NCI-H526 (cell line): ENCODE data around the gene TSKU.
A peak's percentile ranks its signal among the peaks of the same experiment; 100 is the strongest.
"Not testable (repeated sequence)": the region's sequence is repeated elsewhere in the genome, so short reads cannot be mapped to it uniquely, and the experiment has no call there.

ENCODE experiments used
- DNase-seq, 2 experiments: peaks; one replicate each; lab custom pipeline; 2025; lab: John Stamatoyannopoulos, UW

The TSKU gene

GRCh38 chr11:76801736-76802135 is 18.6 kb downstream of the TSKU start:
- peak; percentile 61 to 75 for DNase-seq

DNA sequence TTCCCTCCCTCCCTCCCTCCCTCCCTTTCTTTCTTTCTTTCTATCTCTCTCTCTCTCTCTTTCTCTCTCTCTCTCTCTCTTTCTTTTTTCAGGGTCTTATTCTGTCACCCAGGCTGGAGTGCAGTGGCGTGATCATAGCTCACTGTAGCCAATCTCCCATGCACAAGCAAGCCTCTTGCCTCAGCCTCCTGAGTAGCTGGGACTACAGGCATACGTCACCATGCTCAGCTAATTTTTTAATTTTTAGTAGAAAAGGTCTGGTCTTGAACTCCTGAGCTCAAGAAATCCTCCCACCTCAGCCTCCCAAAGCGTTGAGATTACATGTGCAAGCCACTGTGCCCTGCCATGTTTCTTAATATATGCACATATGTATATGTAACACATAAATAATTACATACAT is 19.0 kb downstream of the TSKU start:
- DNase-seq = no peak

GRCh38 chr11:76802621-76803020 is 19.5 kb downstream of the TSKU start:
- no peak for DNase-seq

DNA sequence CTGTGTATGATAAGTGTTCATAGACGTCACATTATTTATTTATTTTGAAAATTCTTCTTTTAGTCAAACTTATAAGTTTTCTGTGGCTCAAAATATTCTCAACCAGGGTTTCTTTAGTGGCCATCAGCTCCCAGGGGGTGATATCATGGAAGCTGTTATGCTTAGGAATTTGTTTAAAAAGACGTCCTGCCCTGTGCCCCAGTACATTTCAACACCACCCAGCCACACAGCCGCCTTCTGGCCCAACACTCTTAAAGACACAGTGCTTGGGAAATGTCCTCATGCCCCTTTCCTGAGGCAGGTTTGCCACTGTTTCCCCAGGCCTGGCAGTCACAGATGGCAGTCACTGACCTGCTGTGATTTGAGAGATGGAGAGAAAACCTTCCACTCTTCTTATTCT is 19.9 kb downstream of the TSKU start:
- no peak for DNase-seq

DNA sequence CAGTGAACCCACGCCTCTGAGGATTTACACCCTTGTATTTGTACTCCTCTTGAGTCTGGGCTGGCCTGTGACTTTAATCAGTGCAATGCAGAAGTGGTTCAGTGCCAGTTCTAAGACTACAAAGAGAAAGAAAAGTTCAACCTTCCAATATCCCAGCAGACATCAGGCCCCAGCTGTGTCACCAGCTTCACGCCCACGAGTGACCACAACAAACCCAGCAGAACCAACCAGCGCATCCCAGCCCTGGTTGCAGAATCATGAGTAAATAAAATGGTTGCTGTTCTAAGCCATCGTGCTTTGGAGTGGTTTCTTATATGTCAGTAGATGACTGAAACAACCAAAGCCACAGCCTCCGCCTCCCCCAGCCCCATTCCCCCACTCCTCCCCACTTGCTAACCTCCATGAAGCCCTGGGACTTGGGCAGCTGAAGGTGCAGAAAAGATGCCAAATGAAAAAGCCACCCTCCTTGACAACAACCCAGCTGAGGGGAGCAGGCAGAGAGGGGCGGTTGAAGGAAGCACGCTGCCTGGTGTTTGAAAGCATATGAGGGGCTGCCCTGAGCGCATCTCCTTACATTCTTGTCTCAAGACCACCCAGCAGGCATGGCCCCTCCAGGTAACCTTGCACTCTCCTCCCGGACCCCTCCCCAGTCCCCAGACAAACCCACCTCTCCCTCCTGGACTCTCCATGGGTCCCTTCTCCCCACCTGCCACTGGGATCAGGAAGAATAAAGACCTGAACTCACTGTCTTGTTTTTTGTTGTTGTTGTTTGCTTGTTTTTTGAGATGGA is 20.9 kb downstream of the TSKU start:
- no peak for DNase-seq

DNA sequence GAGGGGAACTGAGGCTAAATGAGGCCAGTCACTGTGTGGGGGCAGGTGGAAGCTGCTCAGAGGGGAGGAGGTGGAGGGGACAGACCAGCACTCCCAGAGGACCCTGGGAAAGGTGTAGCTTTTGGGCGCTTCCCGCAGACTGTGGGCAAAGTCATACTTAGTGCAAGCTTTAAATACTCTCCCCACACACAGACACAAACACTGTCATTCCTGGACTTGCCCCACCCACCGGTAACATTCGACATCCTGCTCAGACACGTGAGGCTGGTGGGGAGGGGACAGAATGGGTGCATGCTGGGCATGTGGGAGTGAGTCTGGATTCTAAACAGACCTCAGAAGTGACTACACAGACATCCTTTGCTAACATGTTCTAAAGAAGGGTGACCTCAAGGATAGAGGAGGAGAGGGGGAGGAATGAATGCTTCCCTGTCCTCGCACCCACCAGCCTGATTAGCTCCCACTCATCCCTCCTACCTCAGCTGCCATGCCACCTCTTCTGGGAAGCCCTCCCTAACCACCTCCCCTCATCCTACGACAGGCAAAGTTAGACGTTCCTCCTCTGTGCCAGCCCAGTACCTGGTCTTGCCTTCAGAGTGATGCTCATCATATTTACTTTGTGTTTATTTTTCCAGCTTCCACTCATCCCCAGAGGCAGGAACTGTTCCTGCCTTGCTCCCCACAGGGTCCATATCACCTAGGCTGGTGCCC is 22.2 kb downstream of the TSKU start:
- no peak for DNase-seq

DNA sequence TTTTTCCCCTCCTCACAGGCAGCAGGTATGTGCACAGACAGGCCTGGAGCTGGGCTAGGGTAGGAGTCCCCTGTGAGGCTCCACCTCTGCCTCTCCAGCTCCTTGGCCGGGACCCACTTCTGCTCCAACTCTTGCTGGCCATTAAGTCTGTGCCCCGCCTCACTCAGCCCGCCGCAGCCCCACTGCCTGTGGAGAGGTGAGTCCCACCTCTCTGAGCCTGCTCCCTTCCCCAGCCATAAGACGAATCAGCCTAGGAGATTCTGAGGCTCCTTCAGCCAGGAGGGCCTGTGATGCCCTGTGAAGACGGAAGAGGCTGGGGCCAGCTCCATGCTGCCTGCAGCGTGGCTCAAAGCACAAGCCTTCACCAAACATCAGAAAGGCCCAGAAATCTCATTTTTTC is 23.0 kb downstream of the TSKU start:
- no peak for DNase-seq

- no peak for DNase-seq
These were observed 23.6 kb downstream of the TSKU start for GRCh38 chr11:76806608-76807205.

DNA sequence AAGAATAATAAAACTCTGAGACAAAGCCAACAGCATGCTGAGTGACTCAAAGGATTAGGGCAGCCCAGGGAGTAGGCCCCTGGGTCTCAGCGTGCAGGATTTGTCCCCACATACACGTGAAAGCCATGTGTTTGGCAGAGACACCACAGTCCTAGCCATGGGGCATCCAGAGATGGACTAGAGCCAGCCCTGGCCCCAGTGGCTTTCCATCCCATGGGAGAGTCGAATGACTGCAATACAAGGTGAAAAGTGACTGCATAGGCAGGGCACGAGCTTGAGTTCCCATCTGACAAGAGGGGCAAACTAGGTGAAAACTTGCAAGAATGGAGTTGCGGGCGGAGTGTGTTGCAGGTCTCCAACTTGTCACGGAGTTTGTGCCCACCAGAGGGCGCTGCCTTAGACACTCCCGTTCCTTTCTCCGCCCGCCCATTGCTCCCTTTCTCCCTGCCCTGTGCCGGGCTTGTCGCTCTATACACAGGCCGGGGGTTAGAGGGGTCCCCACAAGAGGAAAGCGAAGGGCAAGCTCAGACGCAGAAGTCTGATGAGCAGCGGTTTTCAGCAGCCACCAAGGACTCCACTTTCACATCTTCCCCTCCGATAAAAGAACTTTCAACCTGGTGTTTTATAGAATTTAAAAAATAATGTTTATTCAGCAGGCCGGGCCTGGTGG is 24.2 kb downstream of the TSKU start:
- DNase-seq = peak; percentile 62 to 92

DNA sequence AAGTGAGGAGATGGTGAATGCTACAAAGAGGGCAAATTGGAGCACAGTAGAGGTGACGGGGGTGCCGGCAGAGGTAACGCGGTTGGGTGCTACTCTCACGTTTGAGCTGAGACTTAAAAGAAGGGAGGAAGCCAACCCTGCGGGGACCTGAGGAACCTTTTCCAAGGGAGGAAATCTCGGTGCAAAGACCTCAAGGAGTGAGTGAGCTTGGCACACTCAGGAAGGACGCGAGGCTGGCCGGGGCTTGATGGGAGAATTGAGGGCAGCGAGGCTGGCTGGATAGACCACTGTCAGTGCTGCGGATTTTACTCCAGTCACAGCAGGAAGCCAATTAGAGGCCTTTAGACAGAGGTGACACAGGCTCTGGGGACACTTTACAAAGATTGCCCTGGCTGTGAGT is 25.0 kb downstream of the TSKU start:
- no peak for DNase-seq

DNA sequence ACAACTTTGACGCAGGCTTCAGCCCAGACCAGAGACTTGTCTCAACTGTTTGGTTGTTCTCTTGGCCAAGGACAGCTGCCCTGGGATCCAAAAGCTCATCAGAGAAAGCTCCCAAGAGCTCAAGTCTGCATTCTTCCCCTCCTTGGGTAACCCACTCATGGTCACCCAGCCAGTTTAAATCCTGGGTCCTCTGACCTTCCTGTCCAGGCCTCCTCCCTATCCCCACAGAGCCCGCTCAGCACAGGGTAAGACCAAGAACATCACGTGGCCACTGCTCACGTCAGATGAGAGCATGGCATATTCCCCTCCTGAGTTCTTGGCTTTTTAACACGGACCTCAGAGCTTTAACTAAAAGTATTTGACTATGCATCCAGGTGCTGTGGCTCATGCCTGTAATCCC is 25.8 kb downstream of the TSKU start:
- DNase-seq = no peak

GRCh38 chr11:76810151-76810853 is 27.1 kb downstream of the TSKU start:
- peak in 1 of 2 experiments; percentile 48 for DNase-seq

DNA sequence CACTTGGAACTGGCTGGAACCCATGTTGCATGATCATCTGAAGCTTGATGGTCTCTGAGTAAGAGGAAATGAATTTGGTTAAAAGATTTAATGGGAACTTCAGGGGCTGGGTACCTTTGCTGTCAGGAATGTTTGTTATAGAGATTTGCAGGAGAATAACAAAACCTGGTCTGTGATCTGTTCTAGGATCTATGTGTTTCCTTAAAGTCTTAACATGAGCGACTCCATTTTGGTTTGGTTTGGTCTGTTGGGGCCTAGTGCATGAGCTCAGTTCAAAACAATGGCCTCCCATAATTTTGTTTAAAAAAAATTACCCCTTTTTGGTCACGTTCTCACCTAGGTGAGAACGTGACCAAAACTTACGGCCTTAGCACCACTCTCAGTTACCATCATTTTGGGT is 28.1 kb downstream of the TSKU start:
- DNase-seq = no peak

- no peak for DNase-seq
These were observed 31.3 kb downstream of the TSKU start for GRCh38 chr11:76814414-76814813.

DNA sequence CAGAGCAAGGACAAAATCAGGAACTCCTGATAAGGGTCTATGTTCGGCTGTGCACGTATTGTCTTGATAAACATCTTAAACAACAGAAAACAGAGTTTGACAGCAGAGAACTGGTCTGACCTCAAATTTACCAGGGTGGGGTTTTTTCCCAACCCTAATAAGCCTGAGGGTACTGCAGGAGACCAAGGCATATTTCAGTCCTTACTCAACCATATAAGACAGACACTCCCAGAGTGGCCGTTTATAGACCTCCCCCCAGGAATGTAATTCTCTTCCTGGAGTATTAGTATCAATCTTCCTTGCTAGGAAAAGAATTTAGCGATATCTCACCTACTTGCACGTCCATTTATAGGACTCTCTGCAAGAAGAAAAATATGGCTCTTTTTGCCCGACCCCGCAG is 32.5 kb downstream of the TSKU start:
- DNase-seq = not testable (repeated sequence)

DNA sequence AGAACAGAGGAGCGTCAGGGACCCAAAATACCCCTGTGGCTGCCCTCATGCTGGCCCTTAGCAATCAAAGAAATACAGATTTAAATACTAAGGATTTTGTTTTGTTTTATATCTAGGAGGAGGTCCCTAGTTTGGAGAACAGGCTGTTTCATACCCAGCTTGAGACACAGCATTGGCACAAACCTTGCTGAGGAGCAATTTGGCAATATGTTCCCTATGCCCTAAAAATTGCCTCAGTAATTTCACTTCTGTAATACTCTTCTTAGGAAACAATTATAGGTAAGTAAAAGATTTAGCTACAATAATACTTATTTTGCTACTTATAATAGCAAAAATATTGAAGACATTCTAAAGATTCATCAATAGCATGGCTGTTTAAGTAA is 37.0 kb downstream of the TSKU start:
- no peak for DNase-seq

GRCh38 chr11:76821396-76821795 is 38.2 kb downstream of the TSKU start:
- not testable (repeated sequence) for DNase-seq

- no peak for DNase-seq
These were observed 39.2 kb downstream of the TSKU start for GRCh38 chr11:76822406-76822805.

- DNase-seq = no peak
These were observed 40.4 kb downstream of the TSKU start for GRCh38 chr11:76823481-76824028.

- no peak for DNase-seq
These were observed 41.2 kb downstream of the TSKU start for GRCh38 chr11:76824083-76824939.
